Hepatocyte (in vitro differentiated cells): ENCODE results near the gene KIAA1549. TPM values are rescaled to one million over a fixed set of nuclear protein-coding genes. Genes with fewer than 3 reads are reported as not detected.

ENCODE experiments used
- DNase-seq: peaks from one replicate; pipeline ENCODE4 v3.0.0-alpha.2; 2016; ENCODE audit warnings: low spot score
- H2AFZ ChIP-seq: fragments of 200-600 bp; sonication (generic); 2 replicates; pipeline ENCODE4 v1.6.0; 2016; ENCODE audit warnings: antibody characterized with exemption, mild to moderate bottlenecking
- H3K27ac ChIP-seq: fragments of 200-600 bp; sonication (generic); 2 replicates; pipeline ENCODE4 v1.5.1; 2016; ENCODE audit warnings: mild to moderate bottlenecking
- H3K27me3 ChIP-seq: fragments of 200-600 bp; sonication (generic); 2 replicates; pipeline ENCODE4 v1.6.1; 2016
- H3K36me3 ChIP-seq: fragments of 200-600 bp; sonication (generic); replicated peaks from 2 replicates; pipeline ENCODE4 v1.5.1; 2016; ENCODE audit warnings: low read depth; ENCODE audit not compliant: insufficient read depth
- H3K4me1 ChIP-seq: fragments of 200-600 bp; sonication (generic); 2 replicates; pipeline ENCODE4 v1.5.1; 2016; ENCODE audit warnings: mild to moderate bottlenecking, moderate library complexity; ENCODE audit not compliant: insufficient read depth
- H3K4me2 ChIP-seq: fragments of 200-600 bp; sonication (generic); 2 replicates; pipeline ENCODE4 v1.6.0; 2016
- H3K4me3 ChIP-seq: fragments of 200-600 bp; sonication (generic); 2 replicates; pipeline ENCODE4 v1.5.1; 2016; ENCODE audit warnings: mild to moderate bottlenecking
- H3K79me2 ChIP-seq: fragments of 200-600 bp; sonication (generic); 2 replicates; pipeline ENCODE4 v1.6.0; 2017; ENCODE audit warnings: mild to moderate bottlenecking
- H3K9me2 ChIP-seq: fragments of 200-600 bp; sonication (generic); replicated peaks from 2 replicates; pipeline ENCODE4 v1.6.0; 2017; ENCODE audit warnings: mild to moderate bottlenecking; ENCODE audit not compliant: insufficient read depth
- H3K9me3 ChIP-seq: fragments of 200-600 bp; sonication (generic); 2 replicates; pipeline ENCODE4 v1.5.1; 2016; ENCODE audit warnings: low read depth, mild to moderate bottlenecking
- H4K20me1 ChIP-seq: fragments of 200-600 bp; sonication (generic); 2 replicates; pipeline ENCODE4 v1.6.0; 2016; ENCODE audit warnings: mild to moderate bottlenecking; ENCODE audit not compliant: insufficient read depth, poor library complexity, severe bottlenecking
- CTCF ChIP-seq: fragments of 200-600 bp; sonication (generic); IDR thresholded peaks from 2 replicates; pipeline ENCODE4 v1.5.1; 2016; ENCODE audit warnings: antibody characterized with exemption, mild to moderate bottlenecking; ENCODE audit not compliant: poor library complexity
- EZH2 ChIP-seq: fragments of 200-600 bp; sonication (generic); IDR thresholded peaks from 2 replicates; pipeline ENCODE4 v1.6.1; 2016; ENCODE audit warnings: antibody characterized with exemption, mild to moderate bottlenecking, borderline replicate concordance
- EZH2phosphoT487 ChIP-seq: fragments of 200-600 bp; sonication (generic); IDR thresholded peaks from one replicate; pipeline ENCODE4 v1.6.1; 2018; ENCODE audit warnings: antibody characterized with exemption, mild to moderate bottlenecking, low read depth, moderate library complexity; ENCODE audit not compliant: unreplicated experiment, severe bottlenecking
- WGBS: methylation state at CpG from one replicate; pipeline ENCODE4 v1.1.6; 2016; ENCODE audit warnings: low lambda C conversion rate; ENCODE audit errors: missing lambda C conversion rate; 5-methylcytosine and 5-hydroxymethylcytosine counted together
- polyA plus RNA-seq: library from polyadenylated mRNA; unstranded; fragments of >200 nt; fragmentation: Nextera tagmentation; extraction: Ambion mirVana; gene quantifications from 2 replicates; pipeline ENCODE4 v1.2.1, GENCODE V29; 2016
- total RNA-seq: library from RNA; depleted of rRNA; stranded (reverse); fragments of >200 nt; gene quantifications from 2 replicates; pipeline ENCODE4 v1.2.3, GENCODE V29; 2014

KIAA1549 gene
- total and polyA plus RNA-seq, 2 experiments from 2014 or later, result 3.4 to 7.3 TPM

GRCh38 chr7:138878856-138879255 lies 102.3 kb downstream of the KIAA1549 start:
- Histone ChIP-seq H2AFZ (no peak overlapping the region), H3K79me2 (no peaks in the 10 kb centered on the region), H3K4me2 (no peak overlapping the region), H3K27ac (peak overlapping the region; percentile 16), H3K9me2 (no peaks in the 10 kb centered on the region), H4K20me1 (no peaks in the 10 kb centered on the region), H3K4me3 (no peak overlapping the region), H3K27me3 (no peaks in the 10 kb centered on the region), H3K36me3 (no peaks in the 10 kb centered on the region), H3K9me3 (no peaks in the 10 kb centered on the region), H3K4me1 (peaks cover 8% of the 10 kb centered on the region)
- peak; percentile 32 for DNase-seq
- TF ChIP-seq EZH2phosphoT487 (no peak), EZH2 (no peak)

GRCh38 chr7:138878051-138878450 lies 103.1 kb downstream of the KIAA1549 start:
- WGBS, result 87% methylated on average over 7 of the region's 7 CpGs
- no peak overlapping the region for H3K4me2 ChIP-seq
- H3K36me3 ChIP-seq, result no peaks in the 10 kb centered on the region
- H3K9me2 ChIP-seq, result no peaks in the 10 kb centered on the region
- no peak for TF ChIP-seq EZH2phosphoT487
- no peak for TF ChIP-seq CTCF
- TF ChIP-seq EZH2, result no peak
- no peaks in the 10 kb centered on the region for H3K79me2 ChIP-seq
- no peaks in the 10 kb centered on the region for H3K9me3 ChIP-seq
- H3K4me1 ChIP-seq, result peaks cover 8% of the 10 kb centered on the region
- H3K27ac ChIP-seq, result no peak overlapping the region
- H3K4me3 ChIP-seq, result no peak overlapping the region
- DNase-seq, result no peak
- no peaks in the 10 kb centered on the region for H3K27me3 ChIP-seq
- H4K20me1 ChIP-seq, result no peaks in the 10 kb centered on the region
- H2AFZ ChIP-seq, result no peak overlapping the region

GRCh38 chr7:138876326-138876725 lies 104.9 kb downstream of the KIAA1549 start:
- Histone ChIP-seq H3K36me3 (no peaks in the 10 kb centered on the region), H2AFZ (no peak overlapping the region), H3K4me1 (peaks cover 8% of the 10 kb centered on the region), H3K4me3 (no peak overlapping the region), H3K4me2 (no peak overlapping the region), H3K27me3 (no peaks in the 10 kb centered on the region), H4K20me1 (no peaks in the 10 kb centered on the region), H3K27ac (no peak overlapping the region), H3K79me2 (no peaks in the 10 kb centered on the region), H3K9me3 (no peaks in the 10 kb centered on the region), H3K9me2 (no peaks in the 10 kb centered on the region)
- TF ChIP-seq EZH2phosphoT487 (no peak), CTCF (no peak), EZH2 (no peak)
- DNase-seq, result no peak
- 66% methylated on average over 4 of the region's 4 CpGs for WGBS

GRCh38 chr7:138875794-138876193 lies 105.4 kb downstream of the KIAA1549 start:
- Histone ChIP-seq H3K4me3 (no peak overlapping the region), H3K79me2 (no peaks in the 10 kb centered on the region), H3K27me3 (no peaks in the 10 kb centered on the region), H2AFZ (no peak overlapping the region), H3K4me1 (peaks cover 8% of the 10 kb centered on the region), H3K9me2 (no peaks in the 10 kb centered on the region), H4K20me1 (no peaks in the 10 kb centered on the region), H3K27ac (no peak overlapping the region), H3K9me3 (no peaks in the 10 kb centered on the region), H3K4me2 (no peak overlapping the region), H3K36me3 (no peaks in the 10 kb centered on the region)
- WGBS, result 87% methylated on average over 9 of the region's 9 CpGs
- TF ChIP-seq EZH2, result no peak
- DNase-seq, result no peak
